K562 (cell line): ENCODE measurements around the gene FAM219A. TPM values are rescaled to one million over a fixed set of nuclear protein-coding genes. Genes with fewer than 3 reads are reported as not detected.

Source experiments
- ATAC-seq: fragments of 200-7000 bp; cut with Tn5 transposase; 3 replicates; pipeline ENCODE4 v1.9.1; 2020; ENCODE audit warnings: moderate library complexity
- BruUV-seq: library from RNA; stranded (reverse); fragments of 400-500 nt; replicated peaks from 2 replicates; lab custom pipeline; 2021; lab: Mats Ljungman, UMichigan
- CTCF ChIA-PET: fragments of 300-600 bp; formaldehyde crosslinking; extraction: SDS; loops from one replicate; lab custom pipeline; 2021; ENCODE audit warnings: low intra/inter-chr PET ratio; lab: Yijun Ruan, JAX
- POLR2A ChIA-PET: fragments of 300-600, 350-650 bp; sonication (Branson Sonifier 250); formaldehyde crosslinking; extraction: SDS; loops from one replicate; lab custom pipeline; 2021; ENCODE audit warnings: antibody characterized with exemption, inconsistent platforms; lab: Yijun Ruan, JAX
- DNase-seq, 4 experiments: peaks; one replicate each; pipeline versions ENCODE4 v3.0.0 to v3.0.0-alpha.2; 2011 to 2018; ENCODE audit warnings: low spot score in 3 of 4, mixed read lengths in 3 of 4; ENCODE audit errors: extremely low read depth in 1 of 4
- FAIRE-seq: peaks from 2 replicates; lab custom pipeline; 2011; peaks lifted over from hg19 to GRCh38; lab: Jason Lieb, UNC
- H2AFZ ChIP-seq: 2 replicates; pipeline ENCODE4 v1.6.0; 2011; ENCODE audit warnings: low read depth, low read length, control low read depth, inconsistent platforms
- H3K27ac ChIP-seq: fragments of 200-600 bp; 3 replicates; pipeline ENCODE4 v1.8.0; 2011; ENCODE audit warnings: low read depth, mild to moderate bottlenecking, control low read depth, inconsistent platforms, low read length, moderate library complexity, mixed read lengths; ENCODE audit errors: extremely low read depth
- H3K27me3 ChIP-seq, 2 experiments: fragments of 300-600 bp in 1 of 2; 2 replicates in 1 of 2; 3 replicates in 1 of 2; pipeline versions ENCODE4 v1.6.0 to v1.8.0; 2011; ENCODE audit warnings: inconsistent platforms in 2 of 2, low read length in 2 of 2, mild to moderate bottlenecking in 1 of 2, mixed read lengths in 1 of 2, moderate library complexity in 1 of 2; ENCODE audit not compliant: control insufficient read depth in 2 of 2, insufficient read depth in 2 of 2
- H3K36me3 ChIP-seq: fragments of 300-600 bp; 3 replicates; pipeline ENCODE4 v1.8.0; 2011; ENCODE audit warnings: mild to moderate bottlenecking, low read length, inconsistent platforms; ENCODE audit not compliant: control insufficient read depth, insufficient read depth
- H3K4me1 ChIP-seq, 2 experiments: fragments of 200-600 bp in 1 of 2; replicated peaks in 1 of 2; 2 replicates in 1 of 2; 3 replicates in 1 of 2; pipeline versions ENCODE4 v1.5.1 to v1.8.0; 2011; ENCODE audit warnings: inconsistent platforms in 2 of 2, low read length in 2 of 2, mild to moderate bottlenecking in 1 of 2, mixed read lengths in 1 of 2, moderate library complexity in 1 of 2; ENCODE audit not compliant: control insufficient read depth in 2 of 2, insufficient read depth in 2 of 2
- H3K4me2 ChIP-seq: 2 replicates; pipeline ENCODE4 v1.6.1; 2011; ENCODE audit warnings: low read length, control low read depth, inconsistent platforms, mixed read lengths; ENCODE audit not compliant: insufficient read depth
- H3K4me3 ChIP-seq: fragments of 200-600 bp; sonication (generic), shearing (Covaris generic); 2 replicates; pipeline ENCODE4 v1.5.1; 2016; ENCODE audit warnings: control low read depth, inconsistent platforms
- H3K79me2 ChIP-seq: fragments of 200-600 bp; 3 replicates; pipeline ENCODE4 v1.8.0; 2011; ENCODE audit warnings: low read length, inconsistent platforms; ENCODE audit not compliant: control insufficient read depth, insufficient read depth
- H3K9ac ChIP-seq, 2 experiments: 2 replicates each; pipeline versions ENCODE4 v1.6.0 to v1.6.1; 2011; ENCODE audit warnings: low read depth in 2 of 2, low read length in 2 of 2, control low read depth in 1 of 2, inconsistent platforms in 1 of 2, mild to moderate bottlenecking in 1 of 2, mixed read lengths in 1 of 2; ENCODE audit not compliant: insufficient read depth in 1 of 2
- H3K9me1 ChIP-seq: one replicate; pipeline ENCODE4 v1.6.0; 2011; ENCODE audit warnings: inconsistent platforms, mild to moderate bottlenecking, low read length, moderate library complexity; ENCODE audit not compliant: control insufficient read depth, insufficient read depth
- H3K9me3 ChIP-seq: replicated peaks from 2 replicates; pipeline ENCODE4 v1.5.1; 2011; ENCODE audit warnings: low read depth, low read length, inconsistent platforms; ENCODE audit not compliant: control insufficient read depth, insufficient read depth
- H4K20me1 ChIP-seq: replicated peaks from 2 replicates; pipeline ENCODE4 v1.6.1; 2011; ENCODE audit warnings: low read length, inconsistent platforms, mixed read lengths; ENCODE audit not compliant: control insufficient read depth, insufficient read depth
- BHLHE40 ChIP-seq: IDR thresholded peaks from 2 replicates; pipeline ENCODE4 v1.6.1; 2011; ENCODE audit warnings: low read length, improper control_type of control experiment
- EHMT2 ChIP-seq: fragments of 450-650 bp; IDR thresholded peaks from 2 replicates; pipeline ENCODE4 v1.6.1; 2018; ENCODE audit warnings: antibody characterized with exemption
- ETV1 ChIP-seq: fragments of 450-650 bp; conservative IDR thresholded peaks from 2 replicates; pipeline ENCODE4 v1.6.1; 2016; ENCODE audit warnings: missing genetic modification characterization, control low read depth, low read depth, missing compliant biosample characterization
- MBD2 ChIP-seq: sonication (generic); IDR thresholded peaks from 2 replicates; pipeline ENCODE4 v1.6.1; 2016; ENCODE audit warnings: low read depth, borderline replicate concordance
- MEF2A ChIP-seq: IDR thresholded peaks from 2 replicates; pipeline ENCODE4 v1.6.1; 2011; ENCODE audit warnings: low read depth, mild to moderate bottlenecking, low read length, moderate library complexity; ENCODE audit not compliant: control insufficient read depth
- MYC ChIP-seq, 2 experiments: fragments of 250-450 bp in 1 of 2; sonication (Bioruptor Pico) in 1 of 2; IDR thresholded peaks; 2 replicates each; pipeline versions ENCODE4 v1.5.1 to v1.6.1; 2012 to 2021; ENCODE audit warnings: low read depth in 2 of 2, borderline replicate concordance in 1 of 2, improper control_type of control experiment in 1 of 2, low read length in 1 of 2, mild to moderate bottlenecking in 1 of 2, moderate library complexity in 1 of 2
- NRF1 ChIP-seq, 2 experiments: fragments of 450-650 bp; IDR thresholded peaks in 1 of 2; conservative IDR thresholded peaks in 1 of 2; 2 replicates each; pipeline ENCODE4 v1.6.1; 2014; ENCODE audit warnings: mild to moderate bottlenecking in 2 of 2
- OTX1 ChIP-seq: fragments of 450-650 bp; formaldehyde crosslinking; IDR thresholded peaks from 2 replicates; pipeline ENCODE4 v1.4.0; 2022; ENCODE audit warnings: mild to moderate bottlenecking
- PCBP1 ChIP-seq: fragments of 200-400 bp; formaldehyde crosslinking; IDR thresholded peaks from 2 replicates; pipeline ENCODE4 v1.6.1; 2018; ENCODE audit warnings: mild to moderate bottlenecking, low read depth, low read length; ENCODE audit not compliant: poor library complexity, severe bottlenecking
- RFX5 ChIP-seq: IDR thresholded peaks from 2 replicates; pipeline ENCODE4 v1.6.1; 2011; ENCODE audit warnings: low read depth, mild to moderate bottlenecking, improper control_type of control experiment, low read length
- SIN3B ChIP-seq: fragments of 450-650 bp; IDR thresholded peaks from 2 replicates; pipeline ENCODE4 v1.6.1; 2017; ENCODE audit warnings: low read depth, mild to moderate bottlenecking, moderate library complexity
- SMARCA5 ChIP-seq: fragments of 450-650 bp; IDR thresholded peaks from 2 replicates; pipeline ENCODE4 v1.6.1; 2016
- TAF7 ChIP-seq: fragments of 450-650 bp; IDR thresholded peaks from 2 replicates; pipeline ENCODE4 v1.6.1; 2016; ENCODE audit warnings: missing genetic modification characterization, missing compliant biosample characterization
- ZFP30 ChIP-seq: fragments of 250-450 bp; sonication (Bioruptor Pico); IDR thresholded peaks from 2 replicates; pipeline ENCODE4 v1.8.0; 2022; ENCODE audit warnings: moderate library complexity, mild to moderate bottlenecking, inconsistent platforms, borderline replicate concordance
- ZKSCAN1 ChIP-seq: fragments of 150-350 bp; IDR thresholded peaks from 2 replicates; pipeline ENCODE4 v1.6.1; 2016; ENCODE audit warnings: low read depth, low read length
- ZNF785 ChIP-seq: fragments of 250-450 bp; sonication (Bioruptor Pico); IDR thresholded peaks from 2 replicates; pipeline ENCODE4 v1.4.0; 2020; ENCODE audit warnings: mild to moderate bottlenecking
- WGBS: fragments of 100-300 bp; shearing (Covaris generic); methylation state at CpG from one replicate; pipeline ENCODE4 v1.1.6; 2016; ENCODE audit warnings: low coverage, mixed read lengths; ENCODE audit not compliant: insufficient coverage; ENCODE audit errors: missing lambda C conversion rate; 5-methylcytosine and 5-hydroxymethylcytosine counted together
- in situ Hi-C: fragments of 300-500 bp; cut with MboI; formaldehyde crosslinking; loops from 4 replicates; pipeline ENCODE4 v1.15.0; 2018; ENCODE audit warnings: inconsistent platforms, mixed read lengths
- intact Hi-C: fragments of 100-400 bp; cut with micrococcal nuclease; formaldehyde crosslinking; loops from 2 replicates; pipeline ENCODE4 v1.14.2; 2022
- polyA plus RNA-seq, 8 experiments: library from polyadenylated mRNA; depleted of rRNA in 4 of 8; stranded (reverse) in 5 of 8; unstranded in 3 of 8; fragments of >200 nt; fragmentation: Nextera tagmentation in 2 of 8; fragmentation: Illumina TruSeq in 1 of 8; extraction: Ambion mirVana in 2 of 8; extraction: Trizol in 1 of 8; gene quantifications; 2 replicates each; pipeline versions ENCODE4 v1.2.1 to v1.2.3, GENCODE V29; 2011 to 2014; ENCODE audit warnings: inconsistent platforms in 1 of 8, missing spikeins in 1 of 8
- total RNA-seq, 7 experiments: library from RNA; depleted of rRNA in 6 of 7; stranded (reverse); fragments of >200 nt in 6 of 7; fragmentation: Illumina TruSeq in 2 of 7; extraction: Trizol in 2 of 7; gene quantifications; 2 replicates each; pipeline versions ENCODE4 v1.2.1 to v1.2.3, GENCODE V29; 2011 to 2021; ENCODE audit warnings: low replicate concordance in 1 of 7

FAM219A gene
- total and polyA plus RNA-seq, 9 of the 15 experiments (the other 6 are each of a cell fraction or from before 2014, with no cell fraction given): 0.63 to 8.6 (median 2.9) TPM

GRCh38 chr9:34490360-34490759 is 32.0 kb upstream of the FAM219A start:
- intact Hi-C loops: no loop called here
- TF ChIP-seq SMARCA5 (no peak), NRF1 (conservative IDR thresholded peaks at IDR 0.05 in 1 of 2, IDR thresholded peaks at IDR 0.05 in 1 of 2) (no peak), MBD2 (no peak), PCBP1 (no peak), BHLHE40 (no peak), MEF2A (no peak), TAF7 (tag) (no peak), MYC (IDR thresholded peaks at IDR 0.05; ENCODE audit: low read depth, low read length) (no peak), MYC (CRISPR knock-in tag; IDR thresholded peaks at IDR 0.05; ENCODE audit: borderline replicate concordance, low read depth) (no peak), ETV1 (no peak), ZKSCAN1 (no peak), SIN3B (no peak), OTX1 (no peak), ZNF785 (CRISPR knock-in tag) (no peak), ZFP30 (CRISPR knock-in tag) (no peak), RFX5 (no peak), EHMT2 (no peak)

More at GRCh38 chr9:34490360-34490759, 32.0 kb upstream of the FAM219A start:
- H3K79me2 ChIP-seq: no peaks in the 10 kb centered on the region
- no peak overlapping the region for H3K4me3 ChIP-seq
- FAIRE-seq: no peak
- H3K9ac ChIP-seq: no peak overlapping the region
- no peak for ATAC-seq
- H3K27me3 ChIP-seq: peaks cover 0 to 7% of the 10 kb centered on the region in 2 experiments; a peak in 2 of 5 replicates
- in situ Hi-C loops: loop anchor here (10.0 kb wide), 1 partner anchor 66 kb away; no protein-coding TSS in a partner anchor
- H4K20me1 ChIP-seq: no peaks in the 10 kb centered on the region; the same call in 1 of the 2 replicates
- no peaks in the 10 kb centered on the region for H3K4me1 ChIP-seq
- WGBS: 0% methylated on average over 1 of the region's 1 CpG
- H3K9me1 ChIP-seq: no peaks in the 10 kb centered on the region
- H3K27ac ChIP-seq: no peak overlapping the region
- BruUV-seq: no TSS peak
- no peaks in the 10 kb centered on the region for H3K36me3 ChIP-seq
- H2AFZ ChIP-seq: no peak overlapping the region
- ChIA-PET CTCF (no interaction called here), POLR2A (interaction anchor here (0.6 to 1.2 kb wide), 3 partner anchors 13 to 164 kb away, joined by 3 to 4 read pairs (median 3); no protein-coding TSS in a partner anchor)
- DNase-seq: no peak
- no peaks in the 10 kb centered on the region for H3K9me3 ChIP-seq
- no peak overlapping the region for H3K4me2 ChIP-seq
